ENCODE data around the gene HMG20B. TPM values are rescaled to one million over a fixed set of nuclear protein-coding genes. Genes with fewer than 3 reads are reported as not detected.

Gene HMG20B
- polyA plus RNA-seq, 1 donor (not counting 4 experiments of a cell fraction or from before 2014, with no cell fraction given), result 27.9 TPM

DNA sequence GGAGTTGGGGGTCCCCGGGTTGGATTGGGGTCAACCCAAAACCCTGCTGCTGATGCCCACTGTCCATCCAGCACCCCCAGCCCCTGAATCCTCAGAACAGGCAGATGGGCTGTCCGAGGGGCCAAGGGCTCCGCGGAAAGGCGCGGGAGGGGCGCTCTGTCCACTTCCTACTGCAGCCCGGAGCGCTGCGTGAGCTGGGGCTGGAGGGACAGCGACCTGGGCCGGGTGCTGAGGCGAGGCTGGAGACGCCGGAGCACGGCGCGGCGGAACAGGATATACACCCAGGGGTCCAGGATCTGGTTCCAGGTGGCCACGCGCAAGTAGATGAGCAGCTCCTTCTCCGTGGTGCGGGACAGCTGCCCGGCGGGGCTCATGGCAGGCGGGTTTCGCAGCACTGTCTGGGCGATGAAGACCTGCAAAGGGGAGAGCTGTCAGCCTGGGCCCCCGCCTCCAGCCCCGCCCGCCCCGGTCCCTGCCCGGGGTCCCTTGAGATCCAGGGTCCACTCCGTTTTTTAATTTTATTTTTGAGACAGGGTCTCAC is 22.8 kb downstream of the HMG20B start:
- no peak overlapping the region for H3K9ac ChIP-seq (ENCODE audit: control insufficient read depth, extremely low read depth, insufficient read depth, low read length)
- H3K4me2 ChIP-seq (ENCODE audit: control insufficient read depth, extremely low read depth, insufficient read depth, low read depth, low read length), result no peak overlapping the region
- dilution Hi-C loops (cut with MboI; ENCODE audit: extremely low pct_ligation_motif_present, low sequenced_read_pairs), result no loop called here
- no peaks in the 10 kb centered on the region for H3K9me1 ChIP-seq (ENCODE audit: control insufficient read depth, extremely low read depth, insufficient read depth, low read length)
- FAIRE-seq (no peak), DNase-seq (ENCODE audit: low read depth, low spot score) (no peak)
- H3K9me3 ChIP-seq (ENCODE audit: control insufficient read depth, low read depth, low read length), result no peaks in the 10 kb centered on the region
- no peaks in the 10 kb centered on the region for H3K79me2 ChIP-seq (ENCODE audit: control insufficient read depth, insufficient read depth, low read length)
- H3K36me3 ChIP-seq (ENCODE audit: control insufficient read depth in 2 of 2, extremely low read depth in 1 of 2, insufficient read depth in 2 of 2, low read length in 2 of 2), result no peaks in the 10 kb centered on the region
- no peaks in the 10 kb centered on the region for H4K20me1 ChIP-seq (ENCODE audit: control insufficient read depth, extremely low read depth, insufficient read depth, low read length)
- H3K4me1 ChIP-seq (ENCODE audit: control insufficient read depth, extremely low read depth, insufficient read depth, low read length), result no peaks in the 10 kb centered on the region
- no peak overlapping the region for H2AFZ ChIP-seq (ENCODE audit: control insufficient read depth, low read length)
- no peak for TF ChIP-seq EZH2 (IDR thresholded peaks at IDR 0.05; ENCODE audit: low read length)
- TF ChIP-seq, protein P1, sequence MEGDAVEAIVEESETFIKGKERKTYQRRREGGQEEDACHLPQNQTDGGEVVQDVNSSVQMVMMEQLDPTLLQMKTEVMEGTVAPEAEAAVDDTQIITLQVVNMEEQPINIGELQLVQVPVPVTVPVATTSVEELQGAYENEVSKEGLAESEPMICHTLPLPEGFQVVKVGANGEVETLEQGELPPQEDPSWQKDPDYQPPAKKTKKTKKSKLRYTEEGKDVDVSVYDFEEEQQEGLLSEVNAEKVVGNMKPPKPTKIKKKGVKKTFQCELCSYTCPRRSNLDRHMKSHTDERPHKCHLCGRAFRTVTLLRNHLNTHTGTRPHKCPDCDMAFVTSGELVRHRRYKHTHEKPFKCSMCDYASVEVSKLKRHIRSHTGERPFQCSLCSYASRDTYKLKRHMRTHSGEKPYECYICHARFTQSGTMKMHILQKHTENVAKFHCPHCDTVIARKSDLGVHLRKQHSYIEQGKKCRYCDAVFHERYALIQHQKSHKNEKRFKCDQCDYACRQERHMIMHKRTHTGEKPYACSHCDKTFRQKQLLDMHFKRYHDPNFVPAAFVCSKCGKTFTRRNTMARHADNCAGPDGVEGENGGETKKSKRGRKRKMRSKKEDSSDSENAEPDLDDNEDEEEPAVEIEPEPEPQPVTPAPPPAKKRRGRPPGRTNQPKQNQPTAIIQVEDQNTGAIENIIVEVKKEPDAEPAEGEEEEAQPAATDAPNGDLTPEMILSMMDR (optimal IDR thresholded peaks at IDR 0.05 in 1 of 3, IDR thresholded peaks at IDR 0.05 in 1 of 3, conservative IDR thresholded peaks at IDR 0.05 in 1 of 3; ENCODE audit: extremely low read depth in 1 of 3, insufficient read depth in 2 of 3, low read length in 3 of 3), result no peak
- no peak overlapping the region for H3K4me3 ChIP-seq (ENCODE audit: control insufficient read depth in 2 of 3, extremely low read depth in 1 of 3, insufficient read depth in 2 of 3, low read depth in 1 of 3, low read length in 3 of 3)
- no peak overlapping the region for H3K27ac ChIP-seq (ENCODE audit: control insufficient read depth, insufficient read depth, low read length)
- peaks cover 14% of the 10 kb centered on the region for H3K27me3 ChIP-seq (ENCODE audit: control insufficient read depth, extremely low read depth, insufficient read depth, low read length)

DNA sequence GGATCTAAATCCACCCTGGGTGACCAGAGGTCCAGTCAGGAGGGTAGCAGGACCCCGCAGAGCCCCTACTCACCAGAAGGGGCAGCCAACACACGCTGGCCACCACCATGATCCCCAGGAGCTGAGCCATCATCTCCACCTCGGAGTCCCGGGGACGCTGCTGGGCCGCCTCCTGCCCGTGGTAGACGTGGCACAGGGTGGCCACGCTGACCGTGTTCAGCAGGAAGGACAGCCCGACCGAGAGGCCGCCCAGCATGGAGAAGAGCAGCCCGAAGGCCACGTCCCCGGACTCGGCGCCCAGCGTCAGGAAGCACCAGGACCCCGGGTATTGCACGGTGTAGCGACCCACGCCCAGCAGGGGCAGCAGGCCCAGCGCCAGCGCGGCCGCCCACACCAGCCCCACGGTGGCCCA is 27.0 kb downstream of the HMG20B start:
- no peaks in the 10 kb centered on the region for H4K20me1 ChIP-seq (ENCODE audit: control insufficient read depth, extremely low read depth, insufficient read depth, low read length)
- H3K4me1 ChIP-seq (ENCODE audit: control insufficient read depth, extremely low read depth, insufficient read depth, low read length), result no peaks in the 10 kb centered on the region
- no peaks in the 10 kb centered on the region for H3K9me3 ChIP-seq (ENCODE audit: control insufficient read depth, low read depth, low read length)
- H3K79me2 ChIP-seq (ENCODE audit: control insufficient read depth, insufficient read depth, low read length), result no peaks in the 10 kb centered on the region
- no peak overlapping the region for H3K4me3 ChIP-seq (ENCODE audit: control insufficient read depth in 2 of 3, extremely low read depth in 1 of 3, insufficient read depth in 2 of 3, low read depth in 1 of 3, low read length in 3 of 3)
- TF ChIP-seq, protein P1 (optimal IDR thresholded peaks at IDR 0.05 in 1 of 3, IDR thresholded peaks at IDR 0.05 in 1 of 3, conservative IDR thresholded peaks at IDR 0.05 in 1 of 3; ENCODE audit: extremely low read depth in 1 of 3, insufficient read depth in 2 of 3, low read length in 3 of 3), result peak in 2 of 3 experiments; percentile 1 to 9
- no peak for TF ChIP-seq EZH2 (IDR thresholded peaks at IDR 0.05; ENCODE audit: low read length)
- no peak for DNase-seq (ENCODE audit: low read depth, low spot score)
- no peaks in the 10 kb centered on the region for H3K9me1 ChIP-seq (ENCODE audit: control insufficient read depth, extremely low read depth, insufficient read depth, low read length)
- H3K4me2 ChIP-seq (ENCODE audit: control insufficient read depth, extremely low read depth, insufficient read depth, low read depth, low read length), result no peak overlapping the region
- H3K36me3 ChIP-seq (ENCODE audit: control insufficient read depth in 2 of 2, extremely low read depth in 1 of 2, insufficient read depth in 2 of 2, low read length in 2 of 2), result no peaks in the 10 kb centered on the region
- no peak overlapping the region for H3K27ac ChIP-seq (ENCODE audit: control insufficient read depth, insufficient read depth, low read length)
- FAIRE-seq, result no peak
- H3K9ac ChIP-seq (ENCODE audit: control insufficient read depth, extremely low read depth, insufficient read depth, low read length), result no peak overlapping the region
- no peak overlapping the region for H2AFZ ChIP-seq (ENCODE audit: control insufficient read depth, low read length)
- H3K27me3 ChIP-seq (ENCODE audit: control insufficient read depth, extremely low read depth, insufficient read depth, low read length), result peaks cover 3% of the 10 kb centered on the region
- dilution Hi-C loops (cut with MboI; ENCODE audit: extremely low pct_ligation_motif_present, low sequenced_read_pairs), result no loop called here

Measured in keratinocyte (primary cell).